ENCODE data around the gene CEP44. TPM values are rescaled to one million over a fixed set of nuclear protein-coding genes. Genes with fewer than 3 reads are reported as not detected.

CEP44 gene
- total and polyA plus RNA-seq, 10 of the 15 experiments (the other 5 are each of a cell fraction or from before 2014, with no cell fraction given), result 7.6 to 19.8 (median 14.2) TPM

GRCh38 chr4:174358829-174359228, 75.1 kb downstream of the CEP44 start (continued):
- TF ChIP-seq PRDM15 (CRISPR knock-in tag; IDR thresholded peaks at IDR 0.05), result no peak
- no peak for TF ChIP-seq ZNF207 (IDR thresholded peaks at IDR 0.05; ENCODE audit: borderline replicate concordance)
- no peak for TF ChIP-seq IKZF1 (conservative IDR thresholded peaks at IDR 0.05)
- TF ChIP-seq NKRF (conservative IDR thresholded peaks at IDR 0.05), result no peak
- no peak for TF ChIP-seq MYB (IDR thresholded peaks at IDR 0.05; ENCODE audit: borderline replicate concordance, low read depth, low read length)
- TF ChIP-seq RAD21 (IDR thresholded peaks at IDR 0.05; ENCODE audit: insufficient read depth, low read depth, low read length), result no peak
- TF ChIP-seq USF1 (IDR thresholded peaks at IDR 0.05; ENCODE audit: borderline replicate concordance, extremely low read length, insufficient read depth, low read depth, low read length), result no peak
- TF ChIP-seq EZH2 (IDR thresholded peaks at IDR 0.05; ENCODE audit: borderline replicate concordance, control insufficient read depth, low read depth, low read length), result no peak
- TF ChIP-seq JUNB (IDR thresholded peaks at IDR 0.05), result peak; percentile 90
- TF ChIP-seq IKZF2 (IDR thresholded peaks at IDR 0.05), result 0 out of 4 replicates have a peak, but pooled peaks of 1 of the 2 experiments have one; percentile 23
- TF ChIP-seq SUZ12 (IDR thresholded peaks at IDR 0.05; ENCODE audit: unreplicated experiment), result no peak
- TF ChIP-seq ZZZ3 (IDR thresholded peaks at IDR 0.05; ENCODE audit: control insufficient read depth, insufficient read length, low read depth), result no peak
- no peak for TF ChIP-seq ZNF592 (IDR thresholded peaks at IDR 0.05)
- no peak for TF ChIP-seq NFXL1 (IDR thresholded peaks at IDR 0.05; ENCODE audit: borderline replicate concordance)
- TF ChIP-seq BCL11A (IDR thresholded peaks at IDR 0.05; ENCODE audit: low read depth, low read length), result peak; percentile 70; the same call in 1 of the 2 replicates
- TF ChIP-seq TCF12 (IDR thresholded peaks at IDR 0.05; ENCODE audit: low read depth, low read length), result no peak
- no peak for TF ChIP-seq BRCA1 (IDR thresholded peaks at IDR 0.05; ENCODE audit: low read depth, low read length)
